ENCODE measurements around the gene PPP1CA.
"Not testable (repeated sequence)": the region's sequence is repeated elsewhere in the genome, so short reads cannot be mapped to it uniquely, and the experiment has no call there.

DNA sequence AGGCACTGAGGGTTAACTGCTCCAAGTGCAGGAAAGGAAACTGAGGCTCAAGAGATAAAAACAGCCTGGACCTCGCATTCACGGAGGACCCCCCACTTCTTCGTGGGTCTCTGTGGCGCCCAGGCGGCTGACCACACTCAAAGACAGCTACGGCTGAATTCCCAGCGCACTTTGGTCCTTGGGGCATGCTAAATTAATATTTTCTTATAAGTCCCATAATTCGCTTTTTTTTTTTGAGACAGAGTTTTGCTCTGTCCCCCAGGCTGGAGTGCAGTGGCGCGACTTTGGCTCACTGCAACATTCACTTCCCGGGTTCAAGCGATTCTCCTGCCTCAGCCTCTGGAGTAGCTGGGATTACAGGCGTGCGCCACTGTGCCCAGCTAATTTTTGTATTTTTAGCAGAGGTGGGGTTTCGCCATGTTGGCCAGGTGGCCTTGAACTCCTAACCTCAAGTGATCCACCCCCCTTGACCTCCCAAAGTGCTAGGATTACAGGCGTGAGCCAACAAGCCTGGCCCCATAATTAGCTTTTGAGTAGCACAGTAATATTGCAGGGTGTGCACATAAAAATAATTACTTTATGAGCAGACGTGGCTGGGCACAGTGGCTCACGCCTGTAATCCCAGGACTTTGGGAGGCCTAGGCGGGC lies 658 bp upstream of the PPP1CA start:
- TF ChIP-seq, protein P1, sequence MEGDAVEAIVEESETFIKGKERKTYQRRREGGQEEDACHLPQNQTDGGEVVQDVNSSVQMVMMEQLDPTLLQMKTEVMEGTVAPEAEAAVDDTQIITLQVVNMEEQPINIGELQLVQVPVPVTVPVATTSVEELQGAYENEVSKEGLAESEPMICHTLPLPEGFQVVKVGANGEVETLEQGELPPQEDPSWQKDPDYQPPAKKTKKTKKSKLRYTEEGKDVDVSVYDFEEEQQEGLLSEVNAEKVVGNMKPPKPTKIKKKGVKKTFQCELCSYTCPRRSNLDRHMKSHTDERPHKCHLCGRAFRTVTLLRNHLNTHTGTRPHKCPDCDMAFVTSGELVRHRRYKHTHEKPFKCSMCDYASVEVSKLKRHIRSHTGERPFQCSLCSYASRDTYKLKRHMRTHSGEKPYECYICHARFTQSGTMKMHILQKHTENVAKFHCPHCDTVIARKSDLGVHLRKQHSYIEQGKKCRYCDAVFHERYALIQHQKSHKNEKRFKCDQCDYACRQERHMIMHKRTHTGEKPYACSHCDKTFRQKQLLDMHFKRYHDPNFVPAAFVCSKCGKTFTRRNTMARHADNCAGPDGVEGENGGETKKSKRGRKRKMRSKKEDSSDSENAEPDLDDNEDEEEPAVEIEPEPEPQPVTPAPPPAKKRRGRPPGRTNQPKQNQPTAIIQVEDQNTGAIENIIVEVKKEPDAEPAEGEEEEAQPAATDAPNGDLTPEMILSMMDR (IDR thresholded peaks at IDR 0.05): not testable (repeated sequence)
- not testable (repeated sequence) for TF ChIP-seq EZH2 (IDR thresholded peaks at IDR 0.05; ENCODE audit: borderline replicate concordance, insufficient read depth, low read depth, low read length, poor library complexity, severe bottlenecking)

Data from B cell (primary cell).